IMR-90 (cell line): ENCODE results near the gene BMP3.

Source experiments
- ELK1 ChIP-seq: fragments of 150-350 bp; IDR thresholded peaks from 2 replicates; pipeline ENCODE4 v1.6.1; 2016; ENCODE audit warnings: low read depth, mild to moderate bottlenecking, low read length, moderate library complexity, borderline replicate concordance
- MAFK ChIP-seq: IDR thresholded peaks from 2 replicates; pipeline ENCODE4 v1.6.1; 2012; ENCODE audit warnings: low read depth, low read length, improper control_type of control experiment
- MXI1 ChIP-seq: IDR thresholded peaks from 2 replicates; pipeline ENCODE4 v1.6.1; 2012; ENCODE audit warnings: low read depth, mild to moderate bottlenecking, low read length, moderate library complexity, borderline replicate concordance
- POLR2A ChIP-seq: IDR thresholded peaks from 2 replicates; pipeline ENCODE4 v1.6.1; 2012; ENCODE audit warnings: mild to moderate bottlenecking, low read depth, low read length
- RAD21 ChIP-seq: IDR thresholded peaks from 2 replicates; pipeline ENCODE4 v1.6.1; 2012; ENCODE audit warnings: low read length, improper control_type of control experiment
- RCOR1 ChIP-seq: IDR thresholded peaks from 2 replicates; pipeline ENCODE4 v1.6.1; 2012; ENCODE audit warnings: mild to moderate bottlenecking, low read length, improper control_type of control experiment; ENCODE audit not compliant: insufficient replicate concordance
- USF2 ChIP-seq: fragments of 150-350 bp; IDR thresholded peaks from 2 replicates; pipeline ENCODE4 v1.6.1; 2017; ENCODE audit warnings: mild to moderate bottlenecking, antibody characterized with exemption, low read length, low read depth
- TF ChIP-seq, protein P1 (sequence below): conservative IDR thresholded peaks from 2 replicates; pipeline ENCODE4 v1.5.1; 2012; ENCODE audit warnings: mild to moderate bottlenecking, low read depth, low read length, improper control_type of control experiment

DNA sequence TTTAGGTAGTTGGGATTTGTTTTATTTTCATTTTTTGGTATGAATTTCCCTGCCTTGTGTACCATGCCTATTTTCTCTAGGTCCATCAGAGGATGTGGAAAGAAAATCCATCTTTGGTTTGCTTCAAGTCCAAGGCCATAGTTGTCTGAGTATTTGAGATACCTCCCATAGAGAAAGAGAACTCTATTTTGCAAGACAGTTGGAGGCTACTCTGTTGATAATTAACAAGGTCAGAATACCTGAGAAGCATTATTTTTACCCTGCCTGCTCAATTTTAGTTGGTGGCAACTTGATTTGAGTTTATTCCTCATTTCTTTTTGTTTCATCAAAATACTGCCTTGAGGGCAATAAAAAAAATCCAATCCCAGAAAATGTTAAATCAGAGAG is 30.8 kb downstream of the BMP3 start:
- TF ChIP-seq, protein P1, sequence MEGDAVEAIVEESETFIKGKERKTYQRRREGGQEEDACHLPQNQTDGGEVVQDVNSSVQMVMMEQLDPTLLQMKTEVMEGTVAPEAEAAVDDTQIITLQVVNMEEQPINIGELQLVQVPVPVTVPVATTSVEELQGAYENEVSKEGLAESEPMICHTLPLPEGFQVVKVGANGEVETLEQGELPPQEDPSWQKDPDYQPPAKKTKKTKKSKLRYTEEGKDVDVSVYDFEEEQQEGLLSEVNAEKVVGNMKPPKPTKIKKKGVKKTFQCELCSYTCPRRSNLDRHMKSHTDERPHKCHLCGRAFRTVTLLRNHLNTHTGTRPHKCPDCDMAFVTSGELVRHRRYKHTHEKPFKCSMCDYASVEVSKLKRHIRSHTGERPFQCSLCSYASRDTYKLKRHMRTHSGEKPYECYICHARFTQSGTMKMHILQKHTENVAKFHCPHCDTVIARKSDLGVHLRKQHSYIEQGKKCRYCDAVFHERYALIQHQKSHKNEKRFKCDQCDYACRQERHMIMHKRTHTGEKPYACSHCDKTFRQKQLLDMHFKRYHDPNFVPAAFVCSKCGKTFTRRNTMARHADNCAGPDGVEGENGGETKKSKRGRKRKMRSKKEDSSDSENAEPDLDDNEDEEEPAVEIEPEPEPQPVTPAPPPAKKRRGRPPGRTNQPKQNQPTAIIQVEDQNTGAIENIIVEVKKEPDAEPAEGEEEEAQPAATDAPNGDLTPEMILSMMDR, result no peak
- TF ChIP-seq MAFK, result no peak
- TF ChIP-seq RAD21, result no peak
- TF ChIP-seq USF2, result no peak
- TF ChIP-seq ELK1, result no peak
- no peak for TF ChIP-seq MXI1
- no peak for TF ChIP-seq POLR2A
- no peak for TF ChIP-seq RCOR1
